H1 (cell line): ENCODE data around the gene PDE8B. TPM values are rescaled to one million over a fixed set of nuclear protein-coding genes. Genes with fewer than 3 reads are reported as not detected.

ENCODE experiments used
- CTCF ChIA-PET: fragments of 300-600 bp; sonication (Branson Sonifier 250); formaldehyde crosslinking; loops from one replicate; lab custom pipeline; 2021; ENCODE audit not compliant: partially characterized antibody; lab: Charles Lee
- POLR2A ChIA-PET: fragments of 300-600 bp; sonication (Branson Sonifier 250); formaldehyde crosslinking; loops from one replicate; lab custom pipeline; 2021; ENCODE audit warnings: inconsistent platforms; ENCODE audit not compliant: partially characterized antibody; lab: Charles Lee
- DNase-seq, 2 experiments: peaks; one replicate each; pipeline versions ENCODE4 v3.0.0 to v3.0.0-alpha.2; 2010 to 2022; ENCODE audit warnings: low spot score in 2 of 2, low read depth in 1 of 2, mixed read lengths in 1 of 2
- FAIRE-seq: peaks from 2 replicates; lab custom pipeline; 2011; peaks lifted over from hg19 to GRCh38; lab: Jason Lieb, UNC
- H2AFZ ChIP-seq: 2 replicates; pipeline ENCODE4 v1.8.1; 2012; ENCODE audit warnings: low read length, inconsistent platforms
- H2AK5ac ChIP-seq: 2 replicates; pipeline ENCODE4 v1.6.1; 2013; ENCODE audit warnings: low read depth, low read length
- H2BK120ac ChIP-seq: replicated peaks from 2 replicates; pipeline ENCODE3; 2013; ENCODE audit warnings: low read depth, low read length, inconsistent platforms
- H2BK12ac ChIP-seq: 2 replicates; pipeline ENCODE4 v1.6.1; 2013; ENCODE audit warnings: low read depth, low read length
- H2BK15ac ChIP-seq: 2 replicates; pipeline ENCODE4 v1.6.1; 2013; ENCODE audit warnings: low read length
- H2BK20ac ChIP-seq: 2 replicates; pipeline ENCODE4 v1.6.1; 2013; ENCODE audit warnings: low read length
- H2BK5ac ChIP-seq: 2 replicates; pipeline ENCODE4 v1.6.1; 2013; ENCODE audit warnings: low read depth, low read length
- H3K14ac ChIP-seq: 2 replicates; pipeline ENCODE4 v1.6.1; 2013; ENCODE audit warnings: inconsistent platforms; ENCODE audit not compliant: insufficient read length
- H3K18ac ChIP-seq: 2 replicates; pipeline ENCODE4 v1.6.1; 2013; ENCODE audit warnings: low read length; ENCODE audit errors: extremely low read depth
- H3K23ac ChIP-seq: 2 replicates; pipeline ENCODE4 v1.6.1; 2013; ENCODE audit warnings: inconsistent platforms; ENCODE audit not compliant: insufficient read length
- H3K23me2 ChIP-seq: 2 replicates; pipeline ENCODE4 v1.6.1; 2013; ENCODE audit warnings: low read depth, low read length
- H3K27ac ChIP-seq: 2 replicates; pipeline ENCODE4 v1.6.1; 2011; ENCODE audit warnings: low read depth, low read length, inconsistent platforms
- H3K27me3 ChIP-seq, 4 experiments: replicated peaks in 1 of 4; 1 replicate in 1 of 4; 2 replicates in 3 of 4; pipeline versions ENCODE4 v1.6.1 to v1.8.1; 2011 to 2013; ENCODE audit warnings: low read length in 3 of 4, mild to moderate bottlenecking in 3 of 4, inconsistent platforms in 2 of 4, mixed read lengths in 2 of 4, moderate library complexity in 1 of 4; ENCODE audit not compliant: control insufficient read depth in 3 of 4, insufficient read depth in 3 of 4; ENCODE audit errors: extremely low read depth in 1 of 4
- H3K36me3 ChIP-seq, 4 experiments: 2 replicates each; pipeline versions ENCODE4 v1.6.1 to v1.8.1; 2011 to 2013; ENCODE audit warnings: mild to moderate bottlenecking in 4 of 4, low read length in 3 of 4, moderate library complexity in 2 of 4, control low read depth in 1 of 4, inconsistent platforms in 1 of 4; ENCODE audit not compliant: insufficient read depth in 4 of 4, control insufficient read depth in 2 of 4
- H3K4ac ChIP-seq: replicated peaks from 2 replicates; pipeline ENCODE3; 2013; ENCODE audit warnings: low read length, low read depth, mixed read lengths, inconsistent platforms; ENCODE audit not compliant: insufficient read length
- H3K4me1 ChIP-seq, 4 experiments: replicated peaks in 1 of 4; 1 replicate in 1 of 4; 2 replicates in 3 of 4; pipeline versions ENCODE4 v1.6.1 to v1.8.1; 2011 to 2013; ENCODE audit warnings: low read length in 3 of 4, inconsistent platforms in 2 of 4, mixed read lengths in 1 of 4; ENCODE audit not compliant: insufficient read depth in 4 of 4, control insufficient read depth in 3 of 4
- H3K4me2 ChIP-seq, 2 experiments: 2 replicates each; pipeline versions ENCODE4 v1.6.1 to v1.8.1; 2011 to 2013; ENCODE audit warnings: low read depth in 2 of 2, low read length in 2 of 2, control low read depth in 1 of 2, inconsistent platforms in 1 of 2, mild to moderate bottlenecking in 1 of 2; ENCODE audit not compliant: insufficient read depth in 1 of 2
- H3K4me3 ChIP-seq, 4 experiments: fragments of 200-600, 300-600 bp in 1 of 4; sonication (generic), shearing (Covaris generic), sonication (Bioruptor Twin) in 1 of 4; 2 replicates each; pipeline versions ENCODE4 v1.5.1 to v1.8.1; 2011 to 2016; ENCODE audit warnings: low read length in 4 of 4, low read depth in 3 of 4, control low read depth in 2 of 4, inconsistent platforms in 2 of 4, mild to moderate bottlenecking in 2 of 4, mixed read lengths in 1 of 4, moderate library complexity in 1 of 4; ENCODE audit not compliant: insufficient read depth in 2 of 4; ENCODE audit errors: extremely low read depth in 1 of 4
- H3K56ac ChIP-seq: replicated peaks from 2 replicates; pipeline ENCODE3; 2013; ENCODE audit warnings: low read depth, mild to moderate bottlenecking, mixed read lengths, low read length, inconsistent platforms; ENCODE audit not compliant: insufficient read length
- H3K79me1 ChIP-seq: 2 replicates; pipeline ENCODE4 v1.6.1; 2013; ENCODE audit warnings: low read depth, low read length, control low read depth
- H3K79me2 ChIP-seq, 2 experiments: 2 replicates each; pipeline versions ENCODE4 v1.6.1 to v1.8.1; 2012 to 2013; ENCODE audit warnings: low read length in 2 of 2, mild to moderate bottlenecking in 2 of 2, inconsistent platforms in 1 of 2; ENCODE audit not compliant: insufficient read depth in 2 of 2, control insufficient read depth in 1 of 2
- H3K9ac ChIP-seq, 4 experiments: replicated peaks in 1 of 4; 1 replicate in 1 of 4; 2 replicates in 3 of 4; pipeline versions ENCODE4 v1.6.1 to v1.8.1; 2011 to 2013; ENCODE audit warnings: low read depth in 3 of 4, low read length in 3 of 4, control low read depth in 2 of 4, mild to moderate bottlenecking in 2 of 4, moderate library complexity in 2 of 4, inconsistent platforms in 1 of 4; ENCODE audit errors: extremely low read depth in 1 of 4
- H3K9me3 ChIP-seq, 2 experiments: 2 replicates each; pipeline versions ENCODE4 v1.6.1 to v1.8.1; 2012 to 2013; ENCODE audit warnings: mild to moderate bottlenecking in 2 of 2, moderate library complexity in 2 of 2, control low read depth in 1 of 2, inconsistent platforms in 1 of 2, low read depth in 1 of 2, low read length in 1 of 2, mixed read lengths in 1 of 2; ENCODE audit not compliant: insufficient read depth in 2 of 2
- H4K20me1 ChIP-seq, 2 experiments: replicated peaks in 1 of 2; 2 replicates each; pipeline versions ENCODE3 to v1.8.1; 2011 to 2013; ENCODE audit warnings: inconsistent platforms in 2 of 2, low read length in 2 of 2, mild to moderate bottlenecking in 1 of 2; ENCODE audit not compliant: insufficient read depth in 2 of 2, control insufficient read depth in 1 of 2
- H4K5ac ChIP-seq: 2 replicates; pipeline ENCODE4 v1.6.1; 2013; ENCODE audit warnings: low read length, low read depth, mixed read lengths, inconsistent platforms; ENCODE audit not compliant: insufficient read length
- H4K8ac ChIP-seq: 2 replicates; pipeline ENCODE4 v1.8.0; 2013; ENCODE audit warnings: mild to moderate bottlenecking, moderate library complexity, low read length, inconsistent platforms; ENCODE audit not compliant: insufficient read depth; ENCODE audit errors: extremely low read depth
- H4K91ac ChIP-seq: replicated peaks from 2 replicates; pipeline ENCODE3; 2013; ENCODE audit warnings: low read length, mixed read lengths, inconsistent platforms; ENCODE audit not compliant: insufficient read length
- POLR2AphosphoS5 ChIP-seq: IDR thresholded peaks from 2 replicates; pipeline ENCODE4 v1.6.1; 2011; ENCODE audit warnings: low read depth, low read length
- WGBS, 2 experiments: shearing (Covaris generic) in 1 of 2; methylation state at CpG; one replicate each; pipeline versions ENCODE4 v1.1.6 to v1.1.7; 2013 to 2015; ENCODE audit warnings: low lambda C conversion rate in 2 of 2, mixed read lengths in 2 of 2, inconsistent platforms in 1 of 2, low coverage in 1 of 2, missing lambda C conversion rate in 1 of 2; ENCODE audit not compliant: insufficient replicate concordance in 2 of 2, insufficient coverage in 1 of 2, insufficient read length in 1 of 2; ENCODE audit errors: extremely low coverage in 1 of 2, missing lambda C conversion rate in 1 of 2; 5-methylcytosine and 5-hydroxymethylcytosine counted together
- polyA plus RNA-seq, 7 experiments: library from polyadenylated mRNA; depleted of rRNA in 3 of 7; stranded (reverse) in 5 of 7; unstranded in 2 of 7; fragments of >200 nt in 5 of 7; fragments of 200-250 nt in 2 of 7; gene quantifications; 1 replicate in 5 of 7; 2 replicates in 1 of 7; 4 replicates in 1 of 7; pipeline versions ENCODE4 v1.2.1 to v1.2.3, GENCODE V29; 2011 to 2013; ENCODE audit warnings: missing spikeins in 2 of 7, mixed read lengths in 2 of 7
- total RNA-seq: library from RNA; stranded (reverse); fragmentation: NEBNext Ultra II Directional; extraction: Animal tissue kit (Norgen Biotek cat#: 25700); gene quantifications from 2 replicates; pipeline ENCODE4 v1.2.1, GENCODE V29; 2021

The PDE8B gene
- total and polyA plus RNA-seq, 2 of the 8 experiments (the other 6 are each of a cell fraction or from before 2014, with no cell fraction given) = 0.32 to 1.1 TPM

- no peak overlapping the region for H3K9ac ChIP-seq
- no peak overlapping the region for H2AFZ ChIP-seq
- no peak overlapping the region for H3K4me3 ChIP-seq
- no peaks in the 10 kb centered on the region for H3K23me2 ChIP-seq
- no peak overlapping the region for H2BK15ac ChIP-seq
- H3K27me3 ChIP-seq = peaks cover 0 to 7% (median 5%) of the 10 kb centered on the region in 4 experiments; a peak in 4 of 7 replicates
- no peak overlapping the region for H2BK5ac ChIP-seq
- H4K91ac ChIP-seq = no peak overlapping the region
- H2BK20ac ChIP-seq = no peak overlapping the region
- H4K5ac ChIP-seq = no peak overlapping the region
- no peak overlapping the region for H3K4me2 ChIP-seq
- no peaks in the 10 kb centered on the region for H4K20me1 ChIP-seq
- H3K18ac ChIP-seq = no peak overlapping the region
- peak overlapping the region; percentile 51; the same call in 1 of the 2 replicates for H4K8ac ChIP-seq
- WGBS, 2 experiments = 96% methylated on average over 4 of the region's 4 CpGs; no CpG with 5 or more reads in 1 of the 2 experiments
- CTCF ChIA-PET = no interaction called here
- H3K56ac ChIP-seq = no peak overlapping the region
- H2BK120ac ChIP-seq = no peak overlapping the region
- no peaks in the 10 kb centered on the region for H3K4me1 ChIP-seq
- H3K36me3 ChIP-seq = no peaks in the 10 kb centered on the region
- no peaks in the 10 kb centered on the region for H3K79me1 ChIP-seq
- POLR2A ChIA-PET = no interaction called here
- H3K4ac ChIP-seq = no peak overlapping the region
- FAIRE-seq (no peak), DNase-seq (no peak)
- H2AK5ac ChIP-seq = no peak overlapping the region
- no peak for TF ChIP-seq POLR2AphosphoS5
- H2BK12ac ChIP-seq = no peak overlapping the region
- no peaks in the 10 kb centered on the region for H3K9me3 ChIP-seq
- H3K14ac ChIP-seq = no peak overlapping the region
- no peak overlapping the region for H3K27ac ChIP-seq
- no peak overlapping the region for H3K23ac ChIP-seq
- no peaks in the 10 kb centered on the region for H3K79me2 ChIP-seq
Observed at GRCh38 chr5:77310494-77311213, 100.2 kb downstream of the PDE8B start.
